HG02981 (cell line): ENCODE results near the gene ZNF385B.
"Not testable (repeated sequence)": the region's sequence is repeated elsewhere in the genome, so short reads cannot be mapped to it uniquely, and the experiment has no call there.

Source experiments
- ATAC-seq: cut with Tn5 transposase; IDR thresholded peaks from one replicate; pipeline ENCODE4 v1.9.1; 2021; ENCODE audit warnings: mild to moderate bottlenecking, moderate library complexity; ENCODE audit not compliant: unreplicated experiment

ZNF385B gene

GRCh38 chr2:179642462-179642861 lies 218.9 kb downstream of the ZNF385B start:
- no peak for ATAC-seq

- ATAC-seq, result no peak
Measured at GRCh38 chr2:179636995-179637394, 224.4 kb downstream of the ZNF385B start.

GRCh38 chr2:179636100-179636980 lies 225.1 kb downstream of the ZNF385B start:
- ATAC-seq, result no peak

- not testable (repeated sequence) for ATAC-seq
Measured at GRCh38 chr2:179631769-179632385, 229.5 kb downstream of the ZNF385B start.

GRCh38 chr2:179629776-179630175 lies 231.6 kb downstream of the ZNF385B start:
- ATAC-seq, result not testable (repeated sequence)

- ATAC-seq, result no peak
Measured at GRCh38 chr2:179626261-179626660, 235.2 kb downstream of the ZNF385B start.

- ATAC-seq, result no peak
Measured at GRCh38 chr2:179622635-179623300, 238.6 kb downstream of the ZNF385B start.

- no peak for ATAC-seq
Measured at GRCh38 chr2:179622112-179622511, 239.3 kb downstream of the ZNF385B start.

GRCh38 chr2:179619947-179620467 lies 241.4 kb downstream of the ZNF385B start:
- ATAC-seq, result no peak

- no peak for ATAC-seq
Measured at GRCh38 chr2:179614121-179614520, 247.3 kb downstream of the ZNF385B start.

GRCh38 chr2:179613701-179614100 lies 247.7 kb downstream of the ZNF385B start:
- no peak for ATAC-seq

- ATAC-seq, result no peak
Measured at GRCh38 chr2:179613299-179613651, 248.1 kb downstream of the ZNF385B start.

GRCh38 chr2:179612591-179613298 lies 248.7 kb downstream of the ZNF385B start:
- ATAC-seq, result no peak

GRCh38 chr2:179612108-179612507 lies 249.3 kb downstream of the ZNF385B start:
- ATAC-seq, result no peak

- no peak for ATAC-seq
Measured at GRCh38 chr2:179606141-179606540, 255.3 kb downstream of the ZNF385B start.

GRCh38 chr2:179605341-179605740 lies 256.1 kb downstream of the ZNF385B start:
- ATAC-seq, result no peak

GRCh38 chr2:179604598-179604997 lies 256.8 kb downstream of the ZNF385B start:
- ATAC-seq, result no peak

GRCh38 chr2:179602452-179602851 lies 259.0 kb downstream of the ZNF385B start:
- no peak for ATAC-seq

GRCh38 chr2:179596018-179596417 lies 265.4 kb downstream of the ZNF385B start:
- no peak for ATAC-seq

- no peak for ATAC-seq
Measured at GRCh38 chr2:179595284-179595683, 266.1 kb downstream of the ZNF385B start.
